Right atrium auricular region (tissue), 2 donors: ENCODE results near the gene GPATCH4. TPM values are rescaled to one million over a fixed set of nuclear protein-coding genes. Genes with fewer than 3 reads are reported as not detected.

Experiments used
- DNase-seq: peaks from one replicate; pipeline ENCODE4 v3.0.0-alpha.2; 2019; ENCODE audit warnings: low spot score
- H3K27ac ChIP-seq, 2 donors: fragments of 200-600 bp; sonication (generic); 1 replicate in 1 of 2; 2 replicates in 1 of 2; pipeline ENCODE4 v1.5.1; 2016 to 2019
- H3K27me3 ChIP-seq, 2 donors: fragments of 200-600 bp; sonication (generic); one replicate each; pipeline versions ENCODE4 v1.5.1 to v1.6.0; 2017 to 2019
- H3K36me3 ChIP-seq: fragments of 200-600 bp; sonication (generic); one replicate; pipeline ENCODE4 v1.5.1; 2016
- H3K4me1 ChIP-seq, 2 donors: fragments of 200-600 bp; sonication (generic); one replicate each; pipeline versions ENCODE4 v1.5.1 to v1.6.0; 2017 to 2019
- H3K4me3 ChIP-seq, 2 donors: fragments of 200-600 bp; sonication (generic); 1 replicate in 1 of 2; 2 replicates in 1 of 2; pipeline ENCODE4 v1.5.1; 2017 to 2019; ENCODE audit warnings: mild to moderate bottlenecking in 1 of 2, moderate library complexity in 1 of 2
- H3K9me3 ChIP-seq, 2 donors: fragments of 200-600 bp; sonication (generic); one replicate each; pipeline ENCODE4 v1.5.1; 2019
- CTCF ChIP-seq, 2 donors: fragments of 200-600 bp; sonication (generic); IDR thresholded peaks; one replicate each; pipeline ENCODE4 v1.5.1; 2019; ENCODE audit warnings: antibody characterized with exemption in 2 of 2
- total RNA-seq, 2 donors: library from RNA; depleted of rRNA; stranded (reverse); fragments of >200 nt; gene quantifications; one replicate each; pipeline ENCODE4 v1.1.0, GENCODE V29; 2016

The GPATCH4 gene
- total RNA-seq, 2 donors from 2014 or later: 12.7 to 14.3 TPM

GRCh38 chr1:156596426-156596825 lies 4.9 kb downstream of the GPATCH4 start:
- Histone ChIP-seq H3K27ac (no peak overlapping the region), H3K36me3 (peaks cover 27% of the 10 kb centered on the region), H3K4me1 (peaks cover 0 to 19% of the 10 kb centered on the region in 2 donors), H3K27me3 (no peaks in the 10 kb centered on the region), H3K4me3 (no peak overlapping the region), H3K9me3 (no peaks in the 10 kb centered on the region)
- no peak for TF ChIP-seq CTCF (IDR thresholded peaks at IDR 0.05)
- DNase-seq: no peak

- Histone ChIP-seq H3K36me3 (peaks cover 27% of the 10 kb centered on the region), H3K4me3 (no peak overlapping the region)
- TF ChIP-seq CTCF (IDR thresholded peaks at IDR 0.05): no peak
Observed at GRCh38 chr1:156595016-156595415, 6.3 kb downstream of the GPATCH4 start.

GRCh38 chr1:156594190-156594589 lies 7.1 kb downstream of the GPATCH4 start:
- Histone ChIP-seq H3K27ac (no peak overlapping the region), H3K9me3 (no peaks in the 10 kb centered on the region), H3K4me1 (peaks cover 0 to 14% of the 10 kb centered on the region in 2 donors), H3K4me3 (no peak overlapping the region), H3K36me3 (peaks cover 27% of the 10 kb centered on the region), H3K27me3 (no peaks in the 10 kb centered on the region)
- no peak for DNase-seq
- TF ChIP-seq CTCF (IDR thresholded peaks at IDR 0.05): no peak

More at GRCh38 chr1:156595016-156595415, 6.3 kb downstream of the GPATCH4 start:
- Histone ChIP-seq H3K27ac (no peak overlapping the region), H3K27me3 (no peaks in the 10 kb centered on the region), H3K4me1 (peaks cover 0 to 14% of the 10 kb centered on the region in 2 donors), H3K9me3 (no peaks in the 10 kb centered on the region)
- no peak for DNase-seq

GRCh38 chr1:156593661-156593989 lies 7.7 kb downstream of the GPATCH4 start:
- H3K27ac ChIP-seq: no peak overlapping the region
- peaks cover 0 to 14% of the 10 kb centered on the region in 2 donors for H3K4me1 ChIP-seq
- no peaks in the 10 kb centered on the region for H3K27me3 ChIP-seq
- H3K36me3 ChIP-seq: peaks cover 27% of the 10 kb centered on the region
- no peak for TF ChIP-seq CTCF (IDR thresholded peaks at IDR 0.05)
- no peaks in the 10 kb centered on the region for H3K9me3 ChIP-seq
- H3K4me3 ChIP-seq: no peak overlapping the region
- no peak for DNase-seq

- H3K4me1 ChIP-seq: peaks cover 0 to 14% of the 10 kb centered on the region in 2 donors
- H3K27me3 ChIP-seq: no peaks in the 10 kb centered on the region
- H3K9me3 ChIP-seq: no peaks in the 10 kb centered on the region
- TF ChIP-seq CTCF (IDR thresholded peaks at IDR 0.05): no peak
- H3K4me3 ChIP-seq: no peak overlapping the region
- peaks cover 27% of the 10 kb centered on the region for H3K36me3 ChIP-seq
- DNase-seq: no peak
- H3K27ac ChIP-seq: no peak overlapping the region
Observed at GRCh38 chr1:156592910-156593660, 8.2 kb downstream of the GPATCH4 start.
